SIG-M5 (cell line): ENCODE results near the gene GLRA2.

ENCODE experiments used
- DNase-seq: peaks from one replicate; lab custom pipeline; 2025; lab: John Stamatoyannopoulos, UW

GLRA2 gene

GRCh38 chrX:14529290-14529989 is at the start of gene GLRA2:
Gene GLRA2 (plus strand): TSS chrX:14529536. CDS start chrX:14530058, 522 bp downstream.
- no peak for DNase-seq

- DNase-seq = no peak
Measured at GRCh38 chrX:14489437-14489836, 39.9 kb upstream of the GLRA2 start.

- no peak for DNase-seq
Measured at GRCh38 chrX:14491689-14492088, 37.6 kb upstream of the GLRA2 start.

- DNase-seq = no peak
Measured at GRCh38 chrX:14496674-14497073, 32.7 kb upstream of the GLRA2 start.

GRCh38 chrX:14497184-14497666 is 32.1 kb upstream of the GLRA2 start:
- no peak for DNase-seq

GRCh38 chrX:14501327-14501726 is 28.0 kb upstream of the GLRA2 start:
- DNase-seq = no peak

- DNase-seq = no peak
Measured at GRCh38 chrX:14504960-14505538, 24.3 kb upstream of the GLRA2 start.

- no peak for DNase-seq
Measured at GRCh38 chrX:14505648-14506047, 23.7 kb upstream of the GLRA2 start.

GRCh38 chrX:14506866-14507265 is 22.5 kb upstream of the GLRA2 start:
- DNase-seq = no peak

- no peak for DNase-seq
Measured at GRCh38 chrX:14508025-14508690, 21.2 kb upstream of the GLRA2 start.

GRCh38 chrX:14509325-14510057 is 19.8 kb upstream of the GLRA2 start:
- no peak for DNase-seq

- DNase-seq = no peak
Measured at GRCh38 chrX:14528629-14529289, 577 bp upstream of the GLRA2 start.

GRCh38 chrX:14533867-14534266 is 4.5 kb downstream of the GLRA2 start:
- no peak for DNase-seq

GRCh38 chrX:14546190-14546589 is 16.9 kb downstream of the GLRA2 start:
- no peak for DNase-seq

GRCh38 chrX:14554131-14554715 is 24.9 kb downstream of the GLRA2 start:
- DNase-seq = no peak

- DNase-seq = no peak
Measured at GRCh38 chrX:14564058-14564457, 34.7 kb downstream of the GLRA2 start.

GRCh38 chrX:14573161-14573560 is 43.8 kb downstream of the GLRA2 start:
- DNase-seq = no peak

- DNase-seq = no peak
Measured at GRCh38 chrX:14581081-14581480, 51.7 kb downstream of the GLRA2 start.

- DNase-seq = no peak
Measured at GRCh38 chrX:14584548-14584947, 55.2 kb downstream of the GLRA2 start.

- DNase-seq = no peak
Measured at GRCh38 chrX:14590216-14590615, 60.9 kb downstream of the GLRA2 start.

- no peak for DNase-seq
Measured at GRCh38 chrX:14590693-14591424, 61.5 kb downstream of the GLRA2 start.
